Retinal pigment epithelial cell (primary cell): Measurements from ENCODE around the gene ARHGAP12.
A peak's percentile ranks its signal among the peaks of the same experiment; 100 is the strongest.
"Not testable (repeated sequence)": the region's sequence is repeated elsewhere in the genome, so short reads cannot be mapped to it uniquely, and the experiment has no call there.

ENCODE experiments used
- DNase-seq: peaks from one replicate; pipeline ENCODE4 v3.0.0-alpha.2; 2010; ENCODE audit warnings: low read depth
- H3K4me3 ChIP-seq: 2 replicates; pipeline ENCODE4 v1.5.1; 2011; ENCODE audit warnings: mild to moderate bottlenecking, low read length, control low read depth, moderate library complexity
- CTCF ChIP-seq: conservative IDR thresholded peaks from 2 replicates; pipeline ENCODE4 v1.5.1; 2011; ENCODE audit warnings: low read depth, low read length, control low read depth, inconsistent platforms

The ARHGAP12 gene, protein sequence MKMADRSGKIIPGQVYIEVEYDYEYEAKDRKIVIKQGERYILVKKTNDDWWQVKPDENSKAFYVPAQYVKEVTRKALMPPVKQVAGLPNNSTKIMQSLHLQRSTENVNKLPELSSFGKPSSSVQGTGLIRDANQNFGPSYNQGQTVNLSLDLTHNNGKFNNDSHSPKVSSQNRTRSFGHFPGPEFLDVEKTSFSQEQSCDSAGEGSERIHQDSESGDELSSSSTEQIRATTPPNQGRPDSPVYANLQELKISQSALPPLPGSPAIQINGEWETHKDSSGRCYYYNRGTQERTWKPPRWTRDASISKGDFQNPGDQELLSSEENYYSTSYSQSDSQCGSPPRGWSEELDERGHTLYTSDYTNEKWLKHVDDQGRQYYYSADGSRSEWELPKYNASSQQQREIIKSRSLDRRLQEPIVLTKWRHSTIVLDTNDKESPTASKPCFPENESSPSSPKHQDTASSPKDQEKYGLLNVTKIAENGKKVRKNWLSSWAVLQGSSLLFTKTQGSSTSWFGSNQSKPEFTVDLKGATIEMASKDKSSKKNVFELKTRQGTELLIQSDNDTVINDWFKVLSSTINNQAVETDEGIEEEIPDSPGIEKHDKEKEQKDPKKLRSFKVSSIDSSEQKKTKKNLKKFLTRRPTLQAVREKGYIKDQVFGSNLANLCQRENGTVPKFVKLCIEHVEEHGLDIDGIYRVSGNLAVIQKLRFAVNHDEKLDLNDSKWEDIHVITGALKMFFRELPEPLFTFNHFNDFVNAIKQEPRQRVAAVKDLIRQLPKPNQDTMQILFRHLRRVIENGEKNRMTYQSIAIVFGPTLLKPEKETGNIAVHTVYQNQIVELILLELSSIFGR

DNA sequence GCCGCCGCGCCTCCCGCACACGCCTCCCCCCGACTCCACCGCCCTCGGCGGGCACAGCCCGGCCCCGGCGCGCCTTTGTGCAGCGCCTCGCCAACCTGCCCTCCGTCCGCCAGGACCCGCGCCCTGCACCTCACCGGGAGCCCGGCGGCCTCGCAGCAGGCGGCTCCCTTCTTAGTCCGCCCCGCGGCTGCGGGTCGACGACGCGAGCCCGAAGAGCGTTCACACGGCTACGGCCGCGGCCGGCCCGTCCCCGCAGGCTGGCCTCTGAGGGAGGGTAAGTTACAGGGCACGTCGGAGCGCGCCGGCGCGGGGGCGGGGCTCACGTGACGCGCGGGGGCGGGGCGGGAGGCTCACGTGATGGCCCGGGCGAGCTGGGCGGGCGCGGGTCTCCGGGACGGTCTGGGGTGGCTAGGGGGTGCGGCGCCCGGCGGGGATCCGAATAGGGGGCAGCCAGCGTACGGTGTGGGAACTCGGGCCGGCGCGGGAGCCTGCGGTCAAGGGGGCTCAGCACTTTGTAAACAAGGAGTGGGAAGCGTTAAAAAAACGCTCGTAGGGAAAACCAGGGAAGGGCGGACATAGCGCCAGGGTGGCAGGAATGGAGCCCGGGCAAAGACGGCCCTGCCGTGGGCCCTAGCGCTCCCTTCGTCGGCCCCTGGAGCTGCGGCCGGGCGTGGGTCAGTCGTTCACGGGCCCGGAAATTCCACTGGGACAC is at the start of gene ARHGAP12:
ARHGAP12 (minus strand) TSS at position 283 of the 712 bp plus-strand sequence. CDS start 19,976 bp downstream, outside the sequence.
- H3K4me3 ChIP-seq = peak within 1 kb of the TSS; percentile 85
- no peak for TF ChIP-seq CTCF
- DNase-seq = no peak

GRCh38 chr10:31978156-31978483 is 49.5 kb upstream of the ARHGAP12 start:
- no peak for TF ChIP-seq CTCF
- no peak overlapping the region for H3K4me3 ChIP-seq

DNA sequence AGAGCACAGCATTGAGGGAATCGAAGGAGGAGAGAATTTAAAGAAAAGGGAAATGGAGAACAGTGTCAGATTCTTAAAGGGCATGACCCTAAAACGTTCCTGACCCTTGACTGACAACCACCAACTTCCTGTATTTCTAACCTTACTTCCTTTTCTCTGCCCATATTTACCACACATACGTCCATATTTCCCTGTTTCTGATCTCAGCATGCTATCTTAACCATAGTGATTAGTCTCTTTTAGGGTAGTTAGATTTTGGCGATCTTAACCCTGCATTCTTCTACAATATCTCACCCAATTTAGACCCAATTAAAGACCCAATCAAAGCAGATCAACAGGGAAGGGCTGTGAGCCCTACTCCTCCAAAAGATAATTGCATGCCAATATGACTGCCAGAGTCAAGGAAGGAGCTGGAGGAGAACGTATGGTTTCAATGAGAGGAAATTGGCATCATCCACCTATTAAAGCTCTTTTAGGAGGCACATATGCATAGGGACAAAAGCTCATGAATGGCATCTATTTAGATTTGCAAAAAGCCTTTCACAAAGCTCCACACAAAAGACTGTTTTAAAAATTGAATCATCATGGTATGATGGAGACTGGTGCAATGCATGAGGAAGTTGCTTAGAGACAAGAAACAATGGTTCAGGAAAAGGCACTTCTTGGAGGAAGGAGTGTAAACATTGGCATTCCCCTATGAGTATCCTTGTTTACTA is 49.0 kb upstream of the ARHGAP12 start:
- H3K4me3 ChIP-seq = no peak overlapping the region
- DNase-seq = no peak
- TF ChIP-seq CTCF = no peak

More at GRCh38 chr10:31978156-31978483, 49.5 kb upstream of the ARHGAP12 start:
- no peak for DNase-seq

- DNase-seq = no peak
- H3K4me3 ChIP-seq = no peak overlapping the region
- no peak for TF ChIP-seq CTCF
Observed at GRCh38 chr10:31975157-31975765, 46.6 kb upstream of the ARHGAP12 start.

GRCh38 chr10:31974434-31975124 is 45.9 kb upstream of the ARHGAP12 start:
- TF ChIP-seq CTCF = no peak
- no peak overlapping the region for H3K4me3 ChIP-seq
- DNase-seq = no peak

GRCh38 chr10:31972519-31973041 is 43.9 kb upstream of the ARHGAP12 start:
- no peak for TF ChIP-seq CTCF
- H3K4me3 ChIP-seq = no peak overlapping the region
- no peak for DNase-seq

- not testable (repeated sequence) for H3K4me3 ChIP-seq, DNase-seq
Observed at GRCh38 chr10:31969847-31970246, 41.2 kb upstream of the ARHGAP12 start.
